HFFc6 (cell line): ENCODE measurements around the gene RPAP3. TPM values are rescaled to one million over a fixed set of nuclear protein-coding genes. Genes with fewer than 3 reads are reported as not detected.

ENCODE experiments used
- DNase-seq: peaks from one replicate; pipeline ENCODE4 v3.0.0-alpha.2; 2018
- H3K27ac Mint-ChIP-seq: 2 replicates; pipeline ENCODE4 v1.8.0; 2020; ENCODE audit warnings: mild to moderate bottlenecking, mixed read lengths
- H3K27me3 Mint-ChIP-seq: 2 replicates; pipeline ENCODE4 v1.8.0; 2021; ENCODE audit warnings: mild to moderate bottlenecking, moderate library complexity, mixed read lengths; ENCODE audit not compliant: insufficient read depth
- H3K36me3 Mint-ChIP-seq: 2 replicates; pipeline ENCODE4 v1.8.0; 2021; ENCODE audit warnings: low read depth, mixed read lengths
- H3K4me1 Mint-ChIP-seq: 2 replicates; pipeline ENCODE4 v1.8.0; 2020; ENCODE audit warnings: low read depth, mixed read lengths
- H3K4me3 Mint-ChIP-seq: 2 replicates; pipeline ENCODE4 v1.8.0; 2020; ENCODE audit warnings: mild to moderate bottlenecking, moderate library complexity, mixed read lengths
- H3K9me3 Mint-ChIP-seq: 2 replicates; pipeline ENCODE4 v1.8.0; 2020; ENCODE audit warnings: mild to moderate bottlenecking, mixed read lengths
- CTCF ChIP-seq: fragments of 200-600 bp; sonication (generic); IDR thresholded peaks from 2 replicates; pipeline ENCODE4 v1.5.0; 2021; ENCODE audit warnings: antibody characterized with exemption, mild to moderate bottlenecking
- total RNA-seq, 6 experiments: library from RNA; stranded (reverse); fragmentation: NEBNext Ultra II Directional; extraction: Animal tissue kit (Norgen Biotek cat#: 25700); gene quantifications; 2 replicates in 1 of 6; 3 replicates in 5 of 6; pipeline ENCODE4 v1.2.3, GENCODE V29; 2021

Gene RPAP3
- total RNA-seq, 6 experiments from 2014 or later = 26.3 to 43.4 (median 39.0) TPM

- H3K4me3 Mint-ChIP-seq = peak overlapping the region; percentile 27; the same call in 1 of the 2 replicates
- peak; percentile 82 for DNase-seq
- peaks cover 1% of the 10 kb centered on the region; the same call in 1 of the 2 replicates for H3K27me3 Mint-ChIP-seq
- H3K27ac Mint-ChIP-seq = peak overlapping the region; percentile 90
- no peaks in the 10 kb centered on the region for H3K36me3 Mint-ChIP-seq
- peak; percentile 89 for TF ChIP-seq CTCF
- H3K9me3 Mint-ChIP-seq = no peaks in the 10 kb centered on the region
- H3K4me1 Mint-ChIP-seq = peaks cover 22% of the 10 kb centered on the region
Measured at GRCh38 chr12:47717443-47718193, 11.8 kb upstream of the RPAP3 start.

- H3K27ac Mint-ChIP-seq = no peak overlapping the region
- TF ChIP-seq CTCF = no peak
- DNase-seq = no peak
- no peaks in the 10 kb centered on the region for H3K9me3 Mint-ChIP-seq
- H3K27me3 Mint-ChIP-seq = peaks cover 1% of the 10 kb centered on the region; the same call in 1 of the 2 replicates
- peaks cover 22% of the 10 kb centered on the region for H3K4me1 Mint-ChIP-seq
- no peaks in the 10 kb centered on the region for H3K36me3 Mint-ChIP-seq
- H3K4me3 Mint-ChIP-seq = no peak overlapping the region
Measured at GRCh38 chr12:47717046-47717442, 11.2 kb upstream of the RPAP3 start.

- H3K4me1 Mint-ChIP-seq = peaks cover 22% of the 10 kb centered on the region
- H3K27ac Mint-ChIP-seq = no peak overlapping the region
- no peaks in the 10 kb centered on the region for H3K9me3 Mint-ChIP-seq
- DNase-seq = no peak
- H3K4me3 Mint-ChIP-seq = peak overlapping the region; percentile 59; the same call in 1 of the 2 replicates
- no peaks in the 10 kb centered on the region for H3K36me3 Mint-ChIP-seq
- peaks cover 1% of the 10 kb centered on the region; the same call in 1 of the 2 replicates for H3K27me3 Mint-ChIP-seq
- TF ChIP-seq CTCF = no peak
Measured at GRCh38 chr12:47715877-47716548, 10.2 kb upstream of the RPAP3 start.

GRCh38 chr12:47715393-47715876, 9.6 kb upstream of the RPAP3 start:
- Mint-ChIP-seq H3K4me1 (peaks cover 22% of the 10 kb centered on the region), H3K27me3 (no peaks in the 10 kb centered on the region), H3K4me3 (peak overlapping the region; percentile 59), H3K36me3 (no peaks in the 10 kb centered on the region), H3K27ac (no peak overlapping the region), H3K9me3 (no peaks in the 10 kb centered on the region)
- peak; percentile 57 for DNase-seq
- TF ChIP-seq CTCF = peak; percentile 94

GRCh38 chr12:47714826-47715386, 9.1 kb upstream of the RPAP3 start:
- peaks cover 22% of the 10 kb centered on the region for H3K4me1 Mint-ChIP-seq
- no peaks in the 10 kb centered on the region for H3K9me3 Mint-ChIP-seq
- H3K36me3 Mint-ChIP-seq = no peaks in the 10 kb centered on the region
- no peak overlapping the region for H3K4me3 Mint-ChIP-seq
- no peak for TF ChIP-seq CTCF
- no peaks in the 10 kb centered on the region for H3K27me3 Mint-ChIP-seq
- DNase-seq = no peak
- no peak overlapping the region for H3K27ac Mint-ChIP-seq
